Vagina (tissue), 2 donors: ENCODE data around the gene ACTR3C.

Experiments used
- CTCF ChIP-seq, 3 experiments: fragments of 450-650 bp in 2 of 3; fragments of 200-600 bp in 1 of 3; sonication (generic) in 1 of 3; IDR thresholded peaks; one replicate each; pipeline ENCODE4 v1.5.1; 2017 to 2019; ENCODE audit warnings: antibody characterized with exemption in 3 of 3, mild to moderate bottlenecking in 2 of 3, moderate library complexity in 2 of 3
- POLR2AphosphoS5 ChIP-seq, 2 donors: sonication (generic); formaldehyde crosslinking; IDR thresholded peaks; one replicate each; pipeline ENCODE4 v1.9.0; 2017; ENCODE audit warnings: antibody characterized with exemption in 2 of 2, mild to moderate bottlenecking in 2 of 2, low read depth in 1 of 2; ENCODE audit not compliant: insufficient read depth in 1 of 2

GRCh38 chr7:150361402-150361801 lies 38.1 kb upstream of the ACTR3C start:
- no peak for TF ChIP-seq CTCF (IDR thresholded peaks at IDR 0.05)
- no peak for TF ChIP-seq POLR2AphosphoS5 (IDR thresholded peaks at IDR 0.05; ENCODE audit: insufficient read depth in 1 of 2, low read depth in 1 of 2)
